Measurements from ENCODE around the gene PCID2.

Gene PCID2

GRCh38 chr13:113143466-113144254 is 64.8 kb downstream of the PCID2 start:
- Histone ChIP-seq H3K4me3 (ENCODE audit: low read length) (no peak overlapping the region), H3K9ac (ENCODE audit: low read depth, low read length) (no peak overlapping the region), H3K4me1 (ENCODE audit: control insufficient read depth, insufficient read depth, low read length) (no peaks in the 10 kb centered on the region), H3K27me3 (ENCODE audit: control insufficient read depth, insufficient read depth, low read length) (peaks cover 21% of the 10 kb centered on the region), H3K4me2 (ENCODE audit: low read length) (no peak overlapping the region), H3K9me3 (replicated peaks; ENCODE audit: low read length) (no peaks in the 10 kb centered on the region), H3K36me3 (ENCODE audit: insufficient read depth, low read length) (no peaks in the 10 kb centered on the region)

GRCh38 chr13:113142876-113143275 is 65.6 kb downstream of the PCID2 start:
- H3K9ac ChIP-seq (ENCODE audit: low read depth, low read length) = no peak overlapping the region
- no peaks in the 10 kb centered on the region for H3K4me1 ChIP-seq (ENCODE audit: control insufficient read depth, insufficient read depth, low read length)
- no peak overlapping the region for H3K4me3 ChIP-seq (ENCODE audit: low read length)
- no peaks in the 10 kb centered on the region for H3K9me3 ChIP-seq (replicated peaks; ENCODE audit: low read length)
- H3K36me3 ChIP-seq (ENCODE audit: insufficient read depth, low read length) = no peaks in the 10 kb centered on the region
- H3K4me2 ChIP-seq (ENCODE audit: low read length) = no peak overlapping the region
- H3K27me3 ChIP-seq (ENCODE audit: control insufficient read depth, insufficient read depth, low read length) = peaks cover 21% of the 10 kb centered on the region

GRCh38 chr13:113141601-113141970 is 66.9 kb downstream of the PCID2 start:
- no peaks in the 10 kb centered on the region for H3K9me3 ChIP-seq (replicated peaks; ENCODE audit: low read length)

GRCh38 chr13:113140677-113141600 is 67.5 kb downstream of the PCID2 start:
- H3K9me3 ChIP-seq (replicated peaks; ENCODE audit: low read length) = no peaks in the 10 kb centered on the region
- H3K36me3 ChIP-seq (ENCODE audit: insufficient read depth, low read length) = no peaks in the 10 kb centered on the region
- H3K4me1 ChIP-seq (ENCODE audit: control insufficient read depth, insufficient read depth, low read length) = no peaks in the 10 kb centered on the region
- peaks cover 25% of the 10 kb centered on the region for H3K27me3 ChIP-seq (ENCODE audit: control insufficient read depth, insufficient read depth, low read length)
- H3K9ac ChIP-seq (ENCODE audit: low read depth, low read length) = no peak overlapping the region
- no peak overlapping the region for H3K4me3 ChIP-seq (ENCODE audit: low read length)
- H3K4me2 ChIP-seq (ENCODE audit: low read length) = no peak overlapping the region

More at GRCh38 chr13:113141601-113141970, 66.9 kb downstream of the PCID2 start:
- H3K4me3 ChIP-seq (ENCODE audit: low read length) = no peak overlapping the region
- H3K4me1 ChIP-seq (ENCODE audit: control insufficient read depth, insufficient read depth, low read length) = no peaks in the 10 kb centered on the region
- H3K4me2 ChIP-seq (ENCODE audit: low read length) = no peak overlapping the region
- peaks cover 23% of the 10 kb centered on the region for H3K27me3 ChIP-seq (ENCODE audit: control insufficient read depth, insufficient read depth, low read length)
- no peaks in the 10 kb centered on the region for H3K36me3 ChIP-seq (ENCODE audit: insufficient read depth, low read length)
- no peak overlapping the region for H3K9ac ChIP-seq (ENCODE audit: low read depth, low read length)

GRCh38 chr13:113139577-113139976 is 68.9 kb downstream of the PCID2 start:
- Histone ChIP-seq H3K36me3 (ENCODE audit: insufficient read depth, low read length) (no peaks in the 10 kb centered on the region), H3K27me3 (ENCODE audit: control insufficient read depth, insufficient read depth, low read length) (peaks cover 23% of the 10 kb centered on the region), H3K4me2 (ENCODE audit: low read length) (no peak overlapping the region), H3K4me3 (ENCODE audit: low read length) (no peak overlapping the region), H3K4me1 (ENCODE audit: control insufficient read depth, insufficient read depth, low read length) (no peaks in the 10 kb centered on the region), H3K9me3 (replicated peaks; ENCODE audit: low read length) (no peaks in the 10 kb centered on the region), H3K9ac (ENCODE audit: low read depth, low read length) (no peak overlapping the region)

GRCh38 chr13:113138792-113139551 is 69.5 kb downstream of the PCID2 start:
- no peaks in the 10 kb centered on the region for H3K4me1 ChIP-seq (ENCODE audit: control insufficient read depth, insufficient read depth, low read length)
- peaks cover 29% of the 10 kb centered on the region for H3K27me3 ChIP-seq (ENCODE audit: control insufficient read depth, insufficient read depth, low read length)
- H3K4me3 ChIP-seq (ENCODE audit: low read length) = no peak overlapping the region
- H3K36me3 ChIP-seq (ENCODE audit: insufficient read depth, low read length) = no peaks in the 10 kb centered on the region
- no peaks in the 10 kb centered on the region for H3K9me3 ChIP-seq (replicated peaks; ENCODE audit: low read length)
- no peak overlapping the region for H3K4me2 ChIP-seq (ENCODE audit: low read length)
- no peak overlapping the region for H3K9ac ChIP-seq (ENCODE audit: low read depth, low read length)

- no peak overlapping the region for H3K4me3 ChIP-seq (ENCODE audit: low read length)
- H3K4me2 ChIP-seq (ENCODE audit: low read length) = no peak overlapping the region
- H3K9me3 ChIP-seq (replicated peaks; ENCODE audit: low read length) = no peaks in the 10 kb centered on the region
- H3K27me3 ChIP-seq (ENCODE audit: control insufficient read depth, insufficient read depth, low read length) = peaks cover 38% of the 10 kb centered on the region
- H3K36me3 ChIP-seq (ENCODE audit: insufficient read depth, low read length) = no peaks in the 10 kb centered on the region
- no peak overlapping the region for H3K9ac ChIP-seq (ENCODE audit: low read depth, low read length)
- H3K4me1 ChIP-seq (ENCODE audit: control insufficient read depth, insufficient read depth, low read length) = no peaks in the 10 kb centered on the region
Measured at GRCh38 chr13:113137691-113138298, 70.7 kb downstream of the PCID2 start.

GRCh38 chr13:113135281-113135760 is 73.1 kb downstream of the PCID2 start:
- Histone ChIP-seq H3K36me3 (ENCODE audit: insufficient read depth, low read length) (no peaks in the 10 kb centered on the region), H3K4me3 (ENCODE audit: low read length) (no peak overlapping the region), H3K9ac (ENCODE audit: low read depth, low read length) (no peak overlapping the region), H3K27me3 (ENCODE audit: control insufficient read depth, insufficient read depth, low read length) (peaks cover 59% of the 10 kb centered on the region), H3K4me1 (ENCODE audit: control insufficient read depth, insufficient read depth, low read length) (no peaks in the 10 kb centered on the region), H3K9me3 (replicated peaks; ENCODE audit: low read length) (no peaks in the 10 kb centered on the region), H3K4me2 (ENCODE audit: low read length) (no peak overlapping the region)

- Histone ChIP-seq H3K27me3 (ENCODE audit: control insufficient read depth, insufficient read depth, low read length) (peaks cover 49% of the 10 kb centered on the region), H3K36me3 (ENCODE audit: insufficient read depth, low read length) (no peaks in the 10 kb centered on the region), H3K4me3 (ENCODE audit: low read length) (no peak overlapping the region), H3K4me1 (ENCODE audit: control insufficient read depth, insufficient read depth, low read length) (no peaks in the 10 kb centered on the region), H3K9me3 (replicated peaks; ENCODE audit: low read length) (no peaks in the 10 kb centered on the region), H3K4me2 (ENCODE audit: low read length) (no peak overlapping the region), H3K9ac (ENCODE audit: low read depth, low read length) (no peak overlapping the region)
Measured at GRCh38 chr13:113129921-113130750, 78.3 kb downstream of the PCID2 start.

- Histone ChIP-seq H3K4me2 (ENCODE audit: low read length) (no peak overlapping the region), H3K36me3 (ENCODE audit: insufficient read depth, low read length) (no peaks in the 10 kb centered on the region), H3K9ac (ENCODE audit: low read depth, low read length) (no peak overlapping the region), H3K4me1 (ENCODE audit: control insufficient read depth, insufficient read depth, low read length) (no peaks in the 10 kb centered on the region), H3K4me3 (ENCODE audit: low read length) (no peak overlapping the region), H3K9me3 (replicated peaks; ENCODE audit: low read length) (no peaks in the 10 kb centered on the region), H3K27me3 (ENCODE audit: control insufficient read depth, insufficient read depth, low read length) (peaks cover 47% of the 10 kb centered on the region)
Measured at GRCh38 chr13:113129480-113129879, 79.0 kb downstream of the PCID2 start.
